ENCODE results near the gene RAB39B. TPM values are rescaled to one million over a fixed set of nuclear protein-coding genes. Genes with fewer than 3 reads are reported as not detected.

Gene RAB39B
- total RNA-seq, 2 donors from 2014 or later: 0.24 to 0.27 TPM

GRCh38 chrX:155216940-155217440 is 47.3 kb downstream of the RAB39B start:
- DNase-seq (no peak), ATAC-seq (no peak)
- intact Hi-C loops (cut with DNase I): loop anchor here in 1 of 2 donors (10.0 kb wide), 1 partner anchor 112 kb away; no protein-coding TSS in a partner anchor

GRCh38 chrX:155216179-155216939 is 47.9 kb downstream of the RAB39B start, which contains the start of gene VBP1:
Gene VBP1, plus strand, starts transcription at chrX:155216460. Its CDS starts 23 bp downstream, at chrX:155216483.
- ATAC-seq: peak; percentile 99 to 100
- intact Hi-C loops (cut with DNase I): loop anchor here in 1 of 2 donors (10.0 kb wide), 1 partner anchor 112 kb away; no protein-coding TSS in a partner anchor
- DNase-seq: peak; percentile 93

GRCh38 chrX:155215443-155216178 is 48.7 kb downstream of the RAB39B start:
- intact Hi-C loops (cut with DNase I): loop anchor here in 1 of 2 donors (10.0 kb wide), 1 partner anchor 111 kb away; no protein-coding TSS in a partner anchor
- ATAC-seq (peak; percentile 24 to 59), DNase-seq (no peak)

- no peak for DNase-seq
- no peak for ATAC-seq
- intact Hi-C loops (cut with DNase I): loop anchor here in 1 of 2 donors (10.0 kb wide), 1 partner anchor 109 kb away; no protein-coding TSS in a partner anchor
These were observed 50.6 kb downstream of the RAB39B start for GRCh38 chrX:155213731-155214130.

GRCh38 chrX:155211208-155211607 is 53.1 kb downstream of the RAB39B start:
- DNase-seq: no peak
- intact Hi-C loops (cut with DNase I): loop anchor here in 1 of 2 donors (10.0 kb wide), 1 partner anchor 106 kb away; no protein-coding TSS in a partner anchor

More at GRCh38 chrX:155211208-155211607, 53.1 kb downstream of the RAB39B start:
- no peak for ATAC-seq

Other genes starting within 250 kb of the RAB39B start
- 10 to 100 TPM; 45.7 to 53.6 TPM for gene F8, start 241.8 kb downstream of the RAB39B start, total RNA-seq
- gene FUNDC2, start 237.6 kb downstream of the RAB39B start, total RNA-seq: 100 to 1,000 TPM; 268 to 283 TPM
- gene CMC4, start 193.4 kb downstream of the RAB39B start, total RNA-seq: 10 to 100 TPM; 18.4 to 19.4 TPM
- gene MTCP1, start 193.4 kb downstream of the RAB39B start, total RNA-seq: 10 to 100 TPM; 51.5 to 53.6 TPM
- 10 to 100 TPM; 11.8 to 13.4 TPM for gene BRCC3, start 193.0 kb downstream of the RAB39B start, total RNA-seq
- 10 to 100 TPM; 59.2 to 60.2 TPM for gene VBP1, start 48.0 kb downstream of the RAB39B start, total RNA-seq
- gene CLIC2, start 70.1 kb upstream of the RAB39B start, total RNA-seq: 10 to 100 TPM; 14.6 to 20.1 TPM
- gene F8A2, start 117.6 kb upstream of the RAB39B start, total RNA-seq: not detected
- gene F8A3, start 194.1 kb upstream of the RAB39B start, total RNA-seq: 1 to 10 TPM in 1 of 2 donors, not detected in 1; 5.9 TPM